Measurements from ENCODE around the gene TEX101.

The TEX101 gene

GRCh38 chr19:43437712-43438111, 23.0 kb downstream of the TEX101 start:
- H2AFZ ChIP-seq (ENCODE audit: low read length): no peak overlapping the region
- no peaks in the 10 kb centered on the region for H4K20me1 ChIP-seq (ENCODE audit: insufficient read depth, low read length)
- TF ChIP-seq CTCF (IDR thresholded peaks at IDR 0.05; ENCODE audit: low read length): no peak
- no peak for TF ChIP-seq EZH2 (IDR thresholded peaks at IDR 0.05; ENCODE audit: borderline replicate concordance, low read length)
- H3K4me1 ChIP-seq (ENCODE audit: insufficient read depth, low read length, severe bottlenecking): no peaks in the 10 kb centered on the region
- no peaks in the 10 kb centered on the region for H3K36me3 ChIP-seq (ENCODE audit: insufficient read depth, low read length)
- H3K4me3 ChIP-seq (ENCODE audit: low read depth, low read length, poor library complexity, severe bottlenecking): no peak overlapping the region
- H3K9me3 ChIP-seq (ENCODE audit: low read length): no peaks in the 10 kb centered on the region
- no peaks in the 10 kb centered on the region for H3K27me3 ChIP-seq (ENCODE audit: insufficient read depth, low read length)
- H3F3A ChIP-seq (ENCODE audit: insufficient read depth, low read length): no peaks in the 10 kb centered on the region
- H3K9ac ChIP-seq (ENCODE audit: low read length): no peak overlapping the region
- no peak overlapping the region for H3K4me2 ChIP-seq (ENCODE audit: low read length)
- no peaks in the 10 kb centered on the region for H3K9me2 ChIP-seq (ENCODE audit: low read depth, low read length)
- H3K79me2 ChIP-seq (ENCODE audit: insufficient read depth, low read length): no peaks in the 10 kb centered on the region
- no peak overlapping the region for H3K27ac ChIP-seq (ENCODE audit: low read depth, low read length, poor library complexity, severe bottlenecking)

- no peaks in the 10 kb centered on the region for H3K79me2 ChIP-seq (ENCODE audit: insufficient read depth, low read length)
- H3K36me3 ChIP-seq (ENCODE audit: insufficient read depth, low read length): no peaks in the 10 kb centered on the region
- no peaks in the 10 kb centered on the region for H4K20me1 ChIP-seq (ENCODE audit: insufficient read depth, low read length)
- H3F3A ChIP-seq (ENCODE audit: insufficient read depth, low read length): no peaks in the 10 kb centered on the region
- no peak overlapping the region for H3K27ac ChIP-seq (ENCODE audit: low read depth, low read length, poor library complexity, severe bottlenecking)
- H3K9me2 ChIP-seq (ENCODE audit: low read depth, low read length): no peaks in the 10 kb centered on the region
- H3K9me3 ChIP-seq (ENCODE audit: low read length): no peaks in the 10 kb centered on the region
- no peak overlapping the region for H3K4me3 ChIP-seq (ENCODE audit: low read depth, low read length, poor library complexity, severe bottlenecking)
- no peaks in the 10 kb centered on the region for H3K27me3 ChIP-seq (ENCODE audit: insufficient read depth, low read length)
- no peak overlapping the region for H3K4me2 ChIP-seq (ENCODE audit: low read length)
- H3K9ac ChIP-seq (ENCODE audit: low read length): no peak overlapping the region
- TF ChIP-seq CTCF (IDR thresholded peaks at IDR 0.05; ENCODE audit: low read length): no peak
- no peak for TF ChIP-seq EZH2 (IDR thresholded peaks at IDR 0.05; ENCODE audit: borderline replicate concordance, low read length)
- no peaks in the 10 kb centered on the region for H3K4me1 ChIP-seq (ENCODE audit: insufficient read depth, low read length, severe bottlenecking)
- H2AFZ ChIP-seq (ENCODE audit: low read length): no peak overlapping the region
Observed at GRCh38 chr19:43438291-43439031, 23.8 kb downstream of the TEX101 start.

- Histone ChIP-seq H3K27me3 (ENCODE audit: insufficient read depth, low read length) (no peaks in the 10 kb centered on the region), H3K4me2 (ENCODE audit: low read length) (no peak overlapping the region), H2AFZ (ENCODE audit: low read length) (no peak overlapping the region), H3K4me3 (ENCODE audit: low read depth, low read length, poor library complexity, severe bottlenecking) (no peak overlapping the region), H3K27ac (ENCODE audit: low read depth, low read length, poor library complexity, severe bottlenecking) (no peak overlapping the region), H3K9ac (ENCODE audit: low read length) (no peak overlapping the region), H4K20me1 (ENCODE audit: insufficient read depth, low read length) (no peaks in the 10 kb centered on the region), H3F3A (ENCODE audit: insufficient read depth, low read length) (no peaks in the 10 kb centered on the region), H3K9me2 (ENCODE audit: low read depth, low read length) (no peaks in the 10 kb centered on the region), H3K4me1 (ENCODE audit: insufficient read depth, low read length, severe bottlenecking) (no peaks in the 10 kb centered on the region), H3K36me3 (ENCODE audit: insufficient read depth, low read length) (no peaks in the 10 kb centered on the region), H3K9me3 (ENCODE audit: low read length) (no peaks in the 10 kb centered on the region), H3K79me2 (ENCODE audit: insufficient read depth, low read length) (no peaks in the 10 kb centered on the region)
- no peak for TF ChIP-seq EZH2 (IDR thresholded peaks at IDR 0.05; ENCODE audit: borderline replicate concordance, low read length)
- TF ChIP-seq CTCF (IDR thresholded peaks at IDR 0.05; ENCODE audit: low read length): no peak
Observed at GRCh38 chr19:43439032-43439708, 24.5 kb downstream of the TEX101 start.

Data from OCI-LY1 (cell line).